H1 (cell line): ENCODE data around the gene CTNND2. TPM values are rescaled to one million over a fixed set of nuclear protein-coding genes. Genes with fewer than 3 reads are reported as not detected.

Experiments
- CTCF ChIA-PET: fragments of 300-600 bp; sonication (Branson Sonifier 250); formaldehyde crosslinking; loops from one replicate; lab custom pipeline; 2021; ENCODE audit not compliant: partially characterized antibody; lab: Charles Lee
- POLR2A ChIA-PET: fragments of 300-600 bp; sonication (Branson Sonifier 250); formaldehyde crosslinking; loops from one replicate; lab custom pipeline; 2021; ENCODE audit warnings: inconsistent platforms; ENCODE audit not compliant: partially characterized antibody; lab: Charles Lee
- DNase-seq, 2 experiments: peaks; one replicate each; pipeline versions ENCODE4 v3.0.0 to v3.0.0-alpha.2; 2010 to 2022; ENCODE audit warnings: low spot score in 2 of 2, low read depth in 1 of 2, mixed read lengths in 1 of 2
- FAIRE-seq: peaks from 2 replicates; lab custom pipeline; 2011; peaks lifted over from hg19 to GRCh38; lab: Jason Lieb, UNC
- H2AFZ ChIP-seq: 2 replicates; pipeline ENCODE4 v1.8.1; 2012; ENCODE audit warnings: low read length, inconsistent platforms
- H2AK5ac ChIP-seq: 2 replicates; pipeline ENCODE4 v1.6.1; 2013; ENCODE audit warnings: low read depth, low read length
- H2BK120ac ChIP-seq: replicated peaks from 2 replicates; pipeline ENCODE3; 2013; ENCODE audit warnings: low read depth, low read length, inconsistent platforms
- H2BK12ac ChIP-seq: 2 replicates; pipeline ENCODE4 v1.6.1; 2013; ENCODE audit warnings: low read depth, low read length
- H2BK15ac ChIP-seq: 2 replicates; pipeline ENCODE4 v1.6.1; 2013; ENCODE audit warnings: low read length
- H2BK20ac ChIP-seq: 2 replicates; pipeline ENCODE4 v1.6.1; 2013; ENCODE audit warnings: low read length
- H2BK5ac ChIP-seq: 2 replicates; pipeline ENCODE4 v1.6.1; 2013; ENCODE audit warnings: low read depth, low read length
- H3K14ac ChIP-seq: 2 replicates; pipeline ENCODE4 v1.6.1; 2013; ENCODE audit warnings: inconsistent platforms; ENCODE audit not compliant: insufficient read length
- H3K18ac ChIP-seq: 2 replicates; pipeline ENCODE4 v1.6.1; 2013; ENCODE audit warnings: low read length; ENCODE audit errors: extremely low read depth
- H3K23ac ChIP-seq: 2 replicates; pipeline ENCODE4 v1.6.1; 2013; ENCODE audit warnings: inconsistent platforms; ENCODE audit not compliant: insufficient read length
- H3K23me2 ChIP-seq: 2 replicates; pipeline ENCODE4 v1.6.1; 2013; ENCODE audit warnings: low read depth, low read length
- H3K27ac ChIP-seq: 2 replicates; pipeline ENCODE4 v1.6.1; 2011; ENCODE audit warnings: low read depth, low read length, inconsistent platforms
- H3K27me3 ChIP-seq, 4 experiments: replicated peaks in 1 of 4; 1 replicate in 1 of 4; 2 replicates in 3 of 4; pipeline versions ENCODE4 v1.6.1 to v1.8.1; 2011 to 2013; ENCODE audit warnings: low read length in 3 of 4, mild to moderate bottlenecking in 3 of 4, inconsistent platforms in 2 of 4, mixed read lengths in 2 of 4, moderate library complexity in 1 of 4; ENCODE audit not compliant: control insufficient read depth in 3 of 4, insufficient read depth in 3 of 4; ENCODE audit errors: extremely low read depth in 1 of 4
- H3K36me3 ChIP-seq, 4 experiments: 2 replicates each; pipeline versions ENCODE4 v1.6.1 to v1.8.1; 2011 to 2013; ENCODE audit warnings: mild to moderate bottlenecking in 4 of 4, low read length in 3 of 4, moderate library complexity in 2 of 4, control low read depth in 1 of 4, inconsistent platforms in 1 of 4; ENCODE audit not compliant: insufficient read depth in 4 of 4, control insufficient read depth in 2 of 4
- H3K4ac ChIP-seq: replicated peaks from 2 replicates; pipeline ENCODE3; 2013; ENCODE audit warnings: low read length, low read depth, mixed read lengths, inconsistent platforms; ENCODE audit not compliant: insufficient read length
- H3K4me1 ChIP-seq, 4 experiments: replicated peaks in 1 of 4; 1 replicate in 1 of 4; 2 replicates in 3 of 4; pipeline versions ENCODE4 v1.6.1 to v1.8.1; 2011 to 2013; ENCODE audit warnings: low read length in 3 of 4, inconsistent platforms in 2 of 4, mixed read lengths in 1 of 4; ENCODE audit not compliant: insufficient read depth in 4 of 4, control insufficient read depth in 3 of 4
- H3K4me2 ChIP-seq, 2 experiments: 2 replicates each; pipeline versions ENCODE4 v1.6.1 to v1.8.1; 2011 to 2013; ENCODE audit warnings: low read depth in 2 of 2, low read length in 2 of 2, control low read depth in 1 of 2, inconsistent platforms in 1 of 2, mild to moderate bottlenecking in 1 of 2; ENCODE audit not compliant: insufficient read depth in 1 of 2
- H3K4me3 ChIP-seq, 4 experiments: fragments of 200-600, 300-600 bp in 1 of 4; sonication (generic), shearing (Covaris generic), sonication (Bioruptor Twin) in 1 of 4; 2 replicates each; pipeline versions ENCODE4 v1.5.1 to v1.8.1; 2011 to 2016; ENCODE audit warnings: low read length in 4 of 4, low read depth in 3 of 4, control low read depth in 2 of 4, inconsistent platforms in 2 of 4, mild to moderate bottlenecking in 2 of 4, mixed read lengths in 1 of 4, moderate library complexity in 1 of 4; ENCODE audit not compliant: insufficient read depth in 2 of 4; ENCODE audit errors: extremely low read depth in 1 of 4
- H3K56ac ChIP-seq: replicated peaks from 2 replicates; pipeline ENCODE3; 2013; ENCODE audit warnings: low read depth, mild to moderate bottlenecking, mixed read lengths, low read length, inconsistent platforms; ENCODE audit not compliant: insufficient read length
- H3K79me1 ChIP-seq: 2 replicates; pipeline ENCODE4 v1.6.1; 2013; ENCODE audit warnings: low read depth, low read length, control low read depth
- H3K79me2 ChIP-seq, 2 experiments: 2 replicates each; pipeline versions ENCODE4 v1.6.1 to v1.8.1; 2012 to 2013; ENCODE audit warnings: low read length in 2 of 2, mild to moderate bottlenecking in 2 of 2, inconsistent platforms in 1 of 2; ENCODE audit not compliant: insufficient read depth in 2 of 2, control insufficient read depth in 1 of 2
- H3K9ac ChIP-seq, 4 experiments: replicated peaks in 1 of 4; 1 replicate in 1 of 4; 2 replicates in 3 of 4; pipeline versions ENCODE4 v1.6.1 to v1.8.1; 2011 to 2013; ENCODE audit warnings: low read depth in 3 of 4, low read length in 3 of 4, control low read depth in 2 of 4, mild to moderate bottlenecking in 2 of 4, moderate library complexity in 2 of 4, inconsistent platforms in 1 of 4; ENCODE audit errors: extremely low read depth in 1 of 4
- H3K9me3 ChIP-seq, 2 experiments: 2 replicates each; pipeline versions ENCODE4 v1.6.1 to v1.8.1; 2012 to 2013; ENCODE audit warnings: mild to moderate bottlenecking in 2 of 2, moderate library complexity in 2 of 2, control low read depth in 1 of 2, inconsistent platforms in 1 of 2, low read depth in 1 of 2, low read length in 1 of 2, mixed read lengths in 1 of 2; ENCODE audit not compliant: insufficient read depth in 2 of 2
- H4K20me1 ChIP-seq, 2 experiments: replicated peaks in 1 of 2; 2 replicates each; pipeline versions ENCODE3 to v1.8.1; 2011 to 2013; ENCODE audit warnings: inconsistent platforms in 2 of 2, low read length in 2 of 2, mild to moderate bottlenecking in 1 of 2; ENCODE audit not compliant: insufficient read depth in 2 of 2, control insufficient read depth in 1 of 2
- H4K5ac ChIP-seq: 2 replicates; pipeline ENCODE4 v1.6.1; 2013; ENCODE audit warnings: low read length, low read depth, mixed read lengths, inconsistent platforms; ENCODE audit not compliant: insufficient read length
- H4K8ac ChIP-seq: 2 replicates; pipeline ENCODE4 v1.8.0; 2013; ENCODE audit warnings: mild to moderate bottlenecking, moderate library complexity, low read length, inconsistent platforms; ENCODE audit not compliant: insufficient read depth; ENCODE audit errors: extremely low read depth
- H4K91ac ChIP-seq: replicated peaks from 2 replicates; pipeline ENCODE3; 2013; ENCODE audit warnings: low read length, mixed read lengths, inconsistent platforms; ENCODE audit not compliant: insufficient read length
- BCL11A ChIP-seq, 2 experiments: IDR thresholded peaks; one replicate each; pipeline ENCODE4 v1.6.1; 2011; ENCODE audit warnings: low read depth in 2 of 2, low read length in 2 of 2, mild to moderate bottlenecking in 2 of 2
- CBX5 ChIP-seq: fragments of 300-800, 300-1000 bp; sonication (generic); IDR thresholded peaks from 2 replicates; pipeline ENCODE4 v1.7.1; 2016; ENCODE audit warnings: antibody characterized with exemption, low read length, low read depth
- CTBP2 ChIP-seq: IDR thresholded peaks from 2 replicates; pipeline ENCODE4 v1.7.0; 2011; ENCODE audit warnings: borderline replicate concordance, mild to moderate bottlenecking, moderate library complexity, mixed read lengths, low read length; ENCODE audit not compliant: insufficient read depth, insufficient read length
- RFX5 ChIP-seq: IDR thresholded peaks from 2 replicates; pipeline ENCODE4 v1.6.1; 2011; ENCODE audit warnings: low read depth, low read length, improper control_type of control experiment, borderline replicate concordance
- SP2 ChIP-seq: IDR thresholded peaks from 2 replicates; pipeline ENCODE4 v1.6.1; 2012; ENCODE audit warnings: mild to moderate bottlenecking, low read length, inconsistent platforms
- SRF ChIP-seq: IDR thresholded peaks from 2 replicates; pipeline ENCODE4 v1.6.1; 2011; ENCODE audit warnings: mild to moderate bottlenecking, low read depth, low read length, moderate library complexity
- YY1 ChIP-seq: IDR thresholded peaks from 2 replicates; pipeline ENCODE4 v1.6.1; 2011; ENCODE audit warnings: low read depth, mild to moderate bottlenecking, low read length
- WGBS, 2 experiments: shearing (Covaris generic) in 1 of 2; methylation state at CpG; one replicate each; pipeline versions ENCODE4 v1.1.6 to v1.1.7; 2013 to 2015; ENCODE audit warnings: low lambda C conversion rate in 2 of 2, mixed read lengths in 2 of 2, inconsistent platforms in 1 of 2, low coverage in 1 of 2, missing lambda C conversion rate in 1 of 2; ENCODE audit not compliant: insufficient replicate concordance in 2 of 2, insufficient coverage in 1 of 2, insufficient read length in 1 of 2; ENCODE audit errors: extremely low coverage in 1 of 2, missing lambda C conversion rate in 1 of 2; 5-methylcytosine and 5-hydroxymethylcytosine counted together
- polyA plus RNA-seq, 7 experiments: library from polyadenylated mRNA; depleted of rRNA in 3 of 7; stranded (reverse) in 5 of 7; unstranded in 2 of 7; fragments of >200 nt in 5 of 7; fragments of 200-250 nt in 2 of 7; gene quantifications; 1 replicate in 5 of 7; 2 replicates in 1 of 7; 4 replicates in 1 of 7; pipeline versions ENCODE4 v1.2.1 to v1.2.3, GENCODE V29; 2011 to 2013; ENCODE audit warnings: missing spikeins in 2 of 7, mixed read lengths in 2 of 7
- total RNA-seq: library from RNA; stranded (reverse); fragmentation: NEBNext Ultra II Directional; extraction: Animal tissue kit (Norgen Biotek cat#: 25700); gene quantifications from 2 replicates; pipeline ENCODE4 v1.2.1, GENCODE V29; 2021

CTNND2 gene
- total and polyA plus RNA-seq, 2 of the 8 experiments (the other 6 are each of a cell fraction or from before 2014, with no cell fraction given), result 7.4 to 14.2 TPM

- Histone ChIP-seq H4K8ac (no peak overlapping the region), H2BK12ac (no peak overlapping the region), H2BK20ac (no peak overlapping the region), H2AFZ (no peak overlapping the region), H3K18ac (no peak overlapping the region), H3K36me3 (no peaks in the 10 kb centered on the region), H2BK5ac (no peak overlapping the region), H3K14ac (no peak overlapping the region), H3K23ac (no peak overlapping the region), H3K56ac (no peak overlapping the region), H4K91ac (no peak overlapping the region), H4K20me1 (no peaks in the 10 kb centered on the region), H2AK5ac (no peak overlapping the region), H3K9me3 (no peaks in the 10 kb centered on the region), H4K5ac (no peak overlapping the region), H2BK15ac (no peak overlapping the region), H2BK120ac (no peak overlapping the region), H3K79me1 (no peaks in the 10 kb centered on the region), H3K23me2 (no peaks in the 10 kb centered on the region), H3K27ac (no peak overlapping the region), H3K4me2 (no peak overlapping the region), H3K4me3 (no peak overlapping the region), H3K9ac (no peak overlapping the region), H3K27me3 (no peaks in the 10 kb centered on the region), H3K4ac (no peak overlapping the region), H3K4me1 (peaks cover 0 to 4% (median 0%) of the 10 kb centered on the region in 4 experiments; a peak in 1 of 7 replicates), H3K79me2 (no peaks in the 10 kb centered on the region)
- FAIRE-seq (no peak), DNase-seq (no peak)
- TF ChIP-seq CTBP2, result no peak
- no peak for TF ChIP-seq BCL11A (IDR thresholded peaks at IDR 0.05; ENCODE audit: low read depth in 2 of 2, low read length in 2 of 2)
- TF ChIP-seq YY1, result no peak
- no peak for TF ChIP-seq SRF
- TF ChIP-seq RFX5, result no peak
- TF ChIP-seq SP2, result no peak
- no peak for TF ChIP-seq CBX5
- ChIA-PET POLR2A (no interaction called here), CTCF (no interaction called here)
- WGBS, 2 experiments, result 89% methylated on average over 4 of the region's 4 CpGs; no CpG with 5 or more reads in 1 of the 2 experiments
Measured at GRCh38 chr5:11560915-11561697, 343.1 kb downstream of the CTNND2 start.
